ENCODE results near the gene PIF1. TPM values are rescaled to one million over a fixed set of nuclear protein-coding genes. Genes with fewer than 3 reads are reported as not detected.

PIF1 gene
- total and polyA plus RNA-seq, 5 donors from 2014 or later: 0.07 to 0.37 (median 0.29) TPM; not detected in 1

DNA sequence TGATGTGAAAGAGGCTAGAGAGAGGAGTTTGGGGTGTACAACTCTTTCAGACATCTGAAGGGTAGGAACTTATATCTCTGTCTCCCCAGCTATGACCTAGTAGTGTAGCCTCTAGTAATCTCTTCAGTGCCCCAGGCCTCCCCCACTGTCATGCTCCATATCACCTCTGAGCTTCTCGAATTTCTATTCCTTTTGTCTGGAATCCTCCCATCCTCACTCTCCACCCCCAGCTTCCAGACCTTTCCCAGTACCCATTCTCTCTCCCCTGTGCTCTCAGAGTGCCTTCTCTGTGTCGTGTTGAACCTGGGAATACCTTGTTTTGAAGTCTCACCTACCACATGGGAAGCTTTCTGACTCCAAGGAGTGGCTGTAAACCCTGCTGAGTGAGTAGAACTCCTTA, 46.4 kb downstream of the PIF1 start:
- Histone ChIP-seq H3K36me3 (ENCODE audit: control insufficient read depth, insufficient read depth, low read length) (no peaks in the 10 kb centered on the region), H3K9me3 (ENCODE audit: control insufficient read depth in 2 of 2, low read length in 2 of 2) (no peaks in the 10 kb centered on the region), H3K27me3 (ENCODE audit: control insufficient read depth, insufficient read depth, low read length) (no peaks in the 10 kb centered on the region), H3K4me3 (ENCODE audit: low read depth, low read length) (no peak overlapping the region), H3K4me1 (ENCODE audit: control insufficient read depth, insufficient read depth, low read length, poor library complexity, severe bottlenecking) (peaks cover 13% of the 10 kb centered on the region), H3K27ac (ENCODE audit: insufficient read depth, low read length, poor library complexity, severe bottlenecking) (no peak overlapping the region)
- Mint-ChIP-seq H3K9me3 (no peaks in the 10 kb centered on the region), H3K36me3 (no peaks in the 10 kb centered on the region), H3K27ac (no peak overlapping the region), H3K4me3 (no peak overlapping the region), H3K27me3 (peaks cover 52% of the 10 kb centered on the region), H3K4me1 (peaks cover 0 to 14% (median 4%) of the 10 kb centered on the region in 4 donors)
- DNase-seq: no peak
- no peak for ATAC-seq (ENCODE audit: low read depth in 2 of 2)

DNA sequence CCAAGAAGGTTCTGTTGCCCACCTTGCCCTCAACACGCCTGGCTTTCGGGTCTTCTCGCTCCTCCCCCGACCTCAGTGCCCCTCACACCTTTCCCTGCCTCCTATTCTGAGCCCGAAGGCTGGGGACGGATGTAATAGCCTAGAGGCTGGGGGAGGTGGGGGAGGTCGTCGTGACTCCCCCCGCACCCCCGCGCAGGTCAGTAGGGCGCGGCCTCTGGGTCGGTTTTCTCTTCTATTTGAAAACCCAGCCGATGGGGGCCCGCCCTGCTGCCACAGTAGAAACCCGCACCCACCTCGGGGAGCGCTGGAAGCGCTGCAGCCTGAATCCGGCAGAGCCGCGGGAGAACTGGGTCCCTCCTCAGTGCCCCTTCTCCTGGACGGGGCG, 49.1 kb downstream of the PIF1 start:
- H3K9me3 ChIP-seq (ENCODE audit: control insufficient read depth in 2 of 2, low read length in 2 of 2): no peaks in the 10 kb centered on the region
- no peaks in the 10 kb centered on the region for H3K36me3 ChIP-seq (ENCODE audit: control insufficient read depth, insufficient read depth, low read length)
- H3K27me3 Mint-ChIP-seq: peaks cover 68% of the 10 kb centered on the region
- no peaks in the 10 kb centered on the region for H3K9me3 Mint-ChIP-seq
- H3K27me3 ChIP-seq (ENCODE audit: control insufficient read depth, insufficient read depth, low read length): peaks cover 8% of the 10 kb centered on the region
- H3K4me1 ChIP-seq (ENCODE audit: control insufficient read depth, insufficient read depth, low read length, poor library complexity, severe bottlenecking): peaks cover 13% of the 10 kb centered on the region
- no peaks in the 10 kb centered on the region for H3K36me3 Mint-ChIP-seq
- peaks cover 0 to 14% (median 0%) of the 10 kb centered on the region in 4 donors for H3K4me1 Mint-ChIP-seq
- H3K27ac Mint-ChIP-seq: no peak overlapping the region
- DNase-seq: no peak
- no peak overlapping the region for H3K27ac ChIP-seq (ENCODE audit: insufficient read depth, low read length, poor library complexity, severe bottlenecking)
- H3K4me3 Mint-ChIP-seq: peak overlapping the region in 3 of 4 donors; percentile 66 to 85 (median 66)
- ATAC-seq (ENCODE audit: low read depth in 2 of 2): no peak
- no peak overlapping the region for H3K4me3 ChIP-seq (ENCODE audit: low read depth, low read length)

DNA sequence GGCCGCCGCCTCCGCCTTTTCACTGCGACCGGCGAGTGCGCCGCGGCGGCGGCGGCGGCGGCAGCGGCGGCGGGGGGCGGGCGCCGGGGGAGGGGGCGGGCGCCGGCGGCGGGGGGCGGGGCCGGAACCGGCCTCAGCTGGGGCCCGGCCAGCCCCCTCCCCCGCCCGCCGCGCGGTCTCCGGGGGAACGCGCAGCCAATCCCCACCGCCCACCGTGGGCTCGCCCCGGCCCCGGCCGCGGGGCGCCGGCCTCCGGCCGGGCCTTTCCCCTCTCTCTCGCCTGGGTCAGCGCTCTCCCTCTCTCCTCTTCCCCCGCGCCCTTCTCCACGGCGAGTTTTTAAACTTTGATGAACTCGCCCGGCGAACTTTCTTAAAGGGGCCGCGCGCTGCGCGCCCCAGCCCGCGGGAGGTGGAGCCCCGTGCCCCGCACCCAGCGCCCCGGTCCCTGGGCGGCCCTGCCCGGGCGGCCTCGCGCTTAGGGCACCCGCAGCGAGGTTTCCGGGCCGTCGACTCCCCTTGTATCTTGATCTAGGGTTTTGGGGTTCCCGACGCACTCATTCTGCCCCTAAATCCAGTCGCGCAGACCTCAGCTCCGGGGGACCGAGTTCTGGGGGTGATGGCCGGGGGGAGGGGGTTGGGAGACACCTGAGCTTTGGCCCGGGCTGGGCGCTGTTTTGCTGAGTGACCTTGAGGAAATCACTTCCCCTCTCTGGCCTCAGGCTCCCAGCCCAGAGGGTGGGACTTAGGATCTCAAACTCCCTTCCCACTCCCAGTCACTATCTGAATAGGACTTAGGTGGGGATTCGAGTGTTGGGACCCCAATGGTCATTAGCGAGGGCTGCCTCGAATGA, 49.7 kb downstream of the PIF1 start, which contains the start of gene RBPMS2:
TSS of gene RBPMS2 (minus strand) at position 39 of the 851 bp plus-strand sequence. CDS start 270 bp downstream, outside the sequence.
- H3K9me3 ChIP-seq (ENCODE audit: control insufficient read depth in 2 of 2, low read length in 2 of 2): no peaks in the 10 kb centered on the region
- H3K36me3 ChIP-seq (ENCODE audit: control insufficient read depth, insufficient read depth, low read length): no peaks in the 10 kb centered on the region
- H3K27me3 Mint-ChIP-seq: peaks cover 74% of the 10 kb centered on the region
- no peaks in the 10 kb centered on the region for H3K36me3 Mint-ChIP-seq
- peaks cover 13% of the 10 kb centered on the region for H3K4me1 ChIP-seq (ENCODE audit: control insufficient read depth, insufficient read depth, low read length, poor library complexity, severe bottlenecking)
- peak within 1 kb of the TSS; percentile 69 to 85 (median 74) for H3K4me3 Mint-ChIP-seq
- peaks cover 0 to 14% (median 0%) of the 10 kb centered on the region in 4 donors for H3K4me1 Mint-ChIP-seq
- DNase-seq (peak in 1 of 3 donors; percentile 8), ATAC-seq (ENCODE audit: low read depth in 2 of 2) (no peak)
- no peaks in the 10 kb centered on the region for H3K9me3 Mint-ChIP-seq
- no peak within 1 kb of the TSS for H3K27ac ChIP-seq (ENCODE audit: insufficient read depth, low read length, poor library complexity, severe bottlenecking)
- H3K27me3 ChIP-seq (ENCODE audit: control insufficient read depth, insufficient read depth, low read length): peaks cover 8% of the 10 kb centered on the region
- no peak within 1 kb of the TSS for H3K4me3 ChIP-seq (ENCODE audit: low read depth, low read length)
- H3K27ac Mint-ChIP-seq: no peak within 1 kb of the TSS

DNA sequence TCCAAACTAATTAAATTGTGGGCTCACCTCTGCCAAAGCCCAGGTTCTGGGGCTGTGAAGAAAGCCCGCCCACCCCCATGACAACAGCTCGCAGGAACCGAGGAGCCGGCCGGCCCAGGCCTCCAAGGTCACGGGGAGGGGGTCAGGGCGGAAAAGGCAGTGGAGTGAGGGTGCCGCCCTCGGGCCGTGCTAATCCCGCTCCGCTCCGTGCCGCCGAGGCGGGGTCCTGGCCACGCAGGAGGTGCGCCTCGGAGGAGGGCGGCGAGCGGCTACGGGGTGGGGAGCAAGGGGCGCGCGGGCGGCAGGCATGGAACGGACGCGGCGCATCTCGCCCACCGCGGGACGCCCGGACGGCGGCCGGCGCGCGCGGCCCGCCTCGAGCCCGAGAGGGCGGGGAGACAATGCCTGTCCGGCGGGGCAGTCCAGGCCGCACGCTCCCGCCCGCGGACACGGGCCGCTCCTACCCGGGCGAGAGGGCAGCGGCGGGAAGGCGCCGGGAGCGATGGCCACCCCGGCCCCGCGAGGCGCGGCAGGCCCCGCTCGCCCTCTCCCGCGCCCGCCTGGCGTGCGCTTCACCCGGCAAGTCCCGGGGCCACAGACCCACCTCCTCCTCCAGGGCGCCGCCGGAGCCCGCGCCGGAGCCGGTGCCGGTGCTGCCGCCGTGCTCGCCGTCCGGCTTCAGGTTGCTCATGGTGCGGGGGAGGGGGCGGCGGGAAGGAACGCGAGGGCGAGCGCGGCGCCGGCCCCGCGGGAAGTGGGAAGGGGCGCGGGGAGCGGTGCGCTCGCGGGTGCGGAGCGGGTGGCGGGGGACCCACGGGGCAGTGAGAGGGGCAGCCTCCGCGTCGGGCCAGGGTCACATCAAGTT, 50.6 kb downstream of the PIF1 start:
- Histone ChIP-seq H3K27ac (ENCODE audit: insufficient read depth, low read length, poor library complexity, severe bottlenecking) (no peak overlapping the region), H3K36me3 (ENCODE audit: control insufficient read depth, insufficient read depth, low read length) (no peaks in the 10 kb centered on the region), H3K4me3 (ENCODE audit: low read depth, low read length) (no peak overlapping the region), H3K9me3 (ENCODE audit: control insufficient read depth in 2 of 2, low read length in 2 of 2) (no peaks in the 10 kb centered on the region), H3K27me3 (ENCODE audit: control insufficient read depth, insufficient read depth, low read length) (peaks cover 8% of the 10 kb centered on the region), H3K4me1 (ENCODE audit: control insufficient read depth, insufficient read depth, low read length, poor library complexity, severe bottlenecking) (peaks cover 13% of the 10 kb centered on the region)
- no peak for DNase-seq
- H3K4me1 Mint-ChIP-seq: peaks cover 0 to 14% (median 0%) of the 10 kb centered on the region in 4 donors
- H3K27ac Mint-ChIP-seq: no peak overlapping the region
- no peaks in the 10 kb centered on the region for H3K9me3 Mint-ChIP-seq
- peaks cover 74% of the 10 kb centered on the region for H3K27me3 Mint-ChIP-seq
- H3K4me3 Mint-ChIP-seq: peak overlapping the region in 3 of 4 donors; percentile 69 to 79 (median 70)
- no peaks in the 10 kb centered on the region for H3K36me3 Mint-ChIP-seq
- ATAC-seq (ENCODE audit: low read depth in 2 of 2): no peak

DNA sequence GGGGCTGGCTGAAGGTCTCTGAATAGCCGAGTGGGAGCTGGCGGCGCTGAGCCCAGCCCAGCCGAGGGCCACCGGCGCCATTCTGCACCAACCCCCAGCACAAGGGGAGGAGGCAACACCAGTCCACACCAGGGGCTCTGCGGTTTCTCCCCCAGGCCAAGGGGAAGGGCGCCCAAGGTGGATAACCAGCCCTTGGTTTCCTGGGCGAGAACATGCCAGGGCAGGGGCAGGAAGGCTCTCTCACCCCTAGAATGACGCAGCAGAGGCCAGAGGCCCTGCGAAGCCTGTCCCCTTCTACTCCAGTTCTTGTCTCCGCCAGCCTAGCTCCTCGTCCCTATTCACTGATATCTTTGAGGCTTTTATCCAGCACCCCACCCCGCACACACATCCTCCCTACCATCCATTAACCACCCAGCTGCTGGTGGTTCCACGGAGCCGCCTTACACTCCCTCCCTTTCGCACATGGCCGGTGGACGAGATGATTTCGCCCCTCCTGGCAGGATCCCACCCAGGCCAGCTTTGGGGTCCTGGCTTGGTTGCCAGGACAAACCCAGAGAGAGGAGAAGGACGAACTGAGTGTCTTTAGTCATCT, 51.3 kb downstream of the PIF1 start:
- H3K4me3 ChIP-seq (ENCODE audit: low read depth, low read length): no peak overlapping the region
- H3K9me3 Mint-ChIP-seq: no peaks in the 10 kb centered on the region
- ATAC-seq (ENCODE audit: low read depth in 2 of 2) (no peak), DNase-seq (no peak)
- peak overlapping the region; percentile 33 to 79 (median 70) for H3K4me3 Mint-ChIP-seq
- no peaks in the 10 kb centered on the region for H3K36me3 Mint-ChIP-seq
- H3K4me1 ChIP-seq (ENCODE audit: control insufficient read depth, insufficient read depth, low read length, poor library complexity, severe bottlenecking): peaks cover 13% of the 10 kb centered on the region
- H3K27me3 Mint-ChIP-seq: peaks cover 68% of the 10 kb centered on the region
- H3K27ac ChIP-seq (ENCODE audit: insufficient read depth, low read length, poor library complexity, severe bottlenecking): no peak overlapping the region
- H3K36me3 ChIP-seq (ENCODE audit: control insufficient read depth, insufficient read depth, low read length): no peaks in the 10 kb centered on the region
- H3K9me3 ChIP-seq (ENCODE audit: control insufficient read depth in 2 of 2, low read length in 2 of 2): no peaks in the 10 kb centered on the region
- peaks cover 8% of the 10 kb centered on the region for H3K27me3 ChIP-seq (ENCODE audit: control insufficient read depth, insufficient read depth, low read length)
- H3K4me1 Mint-ChIP-seq: peaks cover 0 to 14% (median 0%) of the 10 kb centered on the region in 4 donors
- H3K27ac Mint-ChIP-seq: no peak overlapping the region

DNA sequence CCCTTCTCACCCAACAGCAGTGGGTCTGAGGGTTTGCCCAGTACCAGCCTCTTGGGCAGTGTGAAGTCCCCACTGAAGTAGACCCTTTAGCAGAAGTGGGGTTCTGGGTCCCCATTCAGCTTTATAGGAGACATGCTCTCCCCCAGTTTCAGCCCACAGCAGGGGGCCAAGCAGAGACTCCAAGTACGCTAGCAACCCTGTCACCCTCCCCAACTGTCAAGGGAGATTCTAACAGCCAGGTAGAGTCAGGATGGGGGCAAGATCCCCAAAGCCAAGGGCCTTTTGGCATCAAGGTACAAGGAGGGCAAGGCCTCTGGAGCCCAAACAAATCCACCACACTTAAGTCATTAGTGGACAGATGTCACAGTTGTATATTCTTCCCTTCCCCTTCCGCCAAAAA, 51.8 kb downstream of the PIF1 start:
- H3K27me3 ChIP-seq (ENCODE audit: control insufficient read depth, insufficient read depth, low read length): peaks cover 8% of the 10 kb centered on the region
- H3K9me3 Mint-ChIP-seq: no peaks in the 10 kb centered on the region
- no peaks in the 10 kb centered on the region for H3K9me3 ChIP-seq (ENCODE audit: control insufficient read depth in 2 of 2, low read length in 2 of 2)
- H3K36me3 ChIP-seq (ENCODE audit: control insufficient read depth, insufficient read depth, low read length): no peaks in the 10 kb centered on the region
- DNase-seq (no peak), ATAC-seq (ENCODE audit: low read depth in 2 of 2) (no peak)
- H3K36me3 Mint-ChIP-seq: no peaks in the 10 kb centered on the region
- peak overlapping the region in 1 of 3 donors; percentile 42 for H3K27ac Mint-ChIP-seq
- no peak overlapping the region for H3K27ac ChIP-seq (ENCODE audit: insufficient read depth, low read length, poor library complexity, severe bottlenecking)
- H3K4me1 Mint-ChIP-seq: peaks cover 0 to 14% (median 0%) of the 10 kb centered on the region in 4 donors
- peaks cover 13% of the 10 kb centered on the region for H3K4me1 ChIP-seq (ENCODE audit: control insufficient read depth, insufficient read depth, low read length, poor library complexity, severe bottlenecking)
- H3K4me3 Mint-ChIP-seq: peak overlapping the region in 3 of 4 donors; percentile 69 to 74 (median 70)
- no peak overlapping the region for H3K4me3 ChIP-seq (ENCODE audit: low read depth, low read length)
- H3K27me3 Mint-ChIP-seq: peaks cover 63% of the 10 kb centered on the region

DNA sequence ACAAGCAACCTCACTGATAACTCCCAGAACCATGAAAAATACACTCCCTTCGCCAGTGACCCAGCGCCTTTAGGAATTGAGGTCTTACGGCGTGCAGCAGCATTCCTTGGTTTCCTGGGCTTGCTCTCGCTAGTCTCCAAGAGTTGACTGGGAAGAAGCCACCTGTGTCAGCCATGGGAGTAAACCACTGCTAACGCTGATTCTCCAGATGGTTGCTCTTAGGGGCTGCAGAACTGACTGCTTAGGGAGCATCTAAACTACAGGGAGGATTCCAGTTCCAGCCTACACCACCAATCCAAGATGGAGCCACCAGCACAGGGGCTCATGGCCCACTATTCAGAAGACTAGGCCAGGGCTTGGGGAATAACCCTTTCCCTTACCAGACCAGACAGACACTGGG, 52.5 kb downstream of the PIF1 start:
- Histone ChIP-seq H3K27me3 (ENCODE audit: control insufficient read depth, insufficient read depth, low read length) (peaks cover 8% of the 10 kb centered on the region), H3K4me1 (ENCODE audit: control insufficient read depth, insufficient read depth, low read length, poor library complexity, severe bottlenecking) (peaks cover 13% of the 10 kb centered on the region), H3K9me3 (ENCODE audit: control insufficient read depth in 2 of 2, low read length in 2 of 2) (no peaks in the 10 kb centered on the region), H3K27ac (ENCODE audit: insufficient read depth, low read length, poor library complexity, severe bottlenecking) (no peak overlapping the region), H3K4me3 (ENCODE audit: low read depth, low read length) (no peak overlapping the region), H3K36me3 (ENCODE audit: control insufficient read depth, insufficient read depth, low read length) (no peaks in the 10 kb centered on the region)
- Mint-ChIP-seq H3K9me3 (no peaks in the 10 kb centered on the region), H3K36me3 (no peaks in the 10 kb centered on the region), H3K27me3 (peaks cover 57% of the 10 kb centered on the region), H3K4me1 (peaks cover 0 to 16% (median 0%) of the 10 kb centered on the region in 4 donors), H3K27ac (no peak overlapping the region), H3K4me3 (no peak overlapping the region)
- ATAC-seq (ENCODE audit: low read depth in 2 of 2) (no peak), DNase-seq (no peak)
